ENCODE results near the gene NUBP1. TPM values are rescaled to one million over a fixed set of nuclear protein-coding genes. Genes with fewer than 3 reads are reported as not detected.

Gene NUBP1
- polyA plus RNA-seq, 2 of the 4 experiments (the other 2 are of a cell fraction), result 34.1 to 49.9 TPM

DNA sequence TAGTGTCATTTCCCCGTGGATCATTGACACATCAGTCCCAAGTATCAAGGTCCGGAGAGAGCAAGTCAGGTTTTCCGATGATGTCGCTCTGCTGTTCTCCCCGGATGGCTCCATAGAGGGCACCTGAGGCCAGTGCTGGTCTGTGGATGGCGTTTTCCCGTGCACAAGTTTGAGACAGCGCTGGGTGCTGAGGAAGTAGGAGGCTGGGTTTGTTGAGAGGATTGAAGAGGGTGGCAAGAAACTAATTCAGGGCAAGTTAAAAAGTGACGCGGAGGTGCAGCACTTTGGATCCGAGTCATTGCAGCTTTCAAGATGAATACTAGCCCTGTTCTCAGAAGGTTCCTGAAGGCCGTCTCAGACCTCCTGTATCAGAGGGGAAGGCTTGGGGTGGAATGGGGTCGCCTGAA lies 7.7 kb downstream of the NUBP1 start (continued):
- no peak for TF ChIP-seq ELK1 (IDR thresholded peaks at IDR 0.05; ENCODE audit: low read depth, low read length)
- TF ChIP-seq ZSCAN20 (CRISPR knock-in tag; IDR thresholded peaks at IDR 0.05), result no peak

DNA sequence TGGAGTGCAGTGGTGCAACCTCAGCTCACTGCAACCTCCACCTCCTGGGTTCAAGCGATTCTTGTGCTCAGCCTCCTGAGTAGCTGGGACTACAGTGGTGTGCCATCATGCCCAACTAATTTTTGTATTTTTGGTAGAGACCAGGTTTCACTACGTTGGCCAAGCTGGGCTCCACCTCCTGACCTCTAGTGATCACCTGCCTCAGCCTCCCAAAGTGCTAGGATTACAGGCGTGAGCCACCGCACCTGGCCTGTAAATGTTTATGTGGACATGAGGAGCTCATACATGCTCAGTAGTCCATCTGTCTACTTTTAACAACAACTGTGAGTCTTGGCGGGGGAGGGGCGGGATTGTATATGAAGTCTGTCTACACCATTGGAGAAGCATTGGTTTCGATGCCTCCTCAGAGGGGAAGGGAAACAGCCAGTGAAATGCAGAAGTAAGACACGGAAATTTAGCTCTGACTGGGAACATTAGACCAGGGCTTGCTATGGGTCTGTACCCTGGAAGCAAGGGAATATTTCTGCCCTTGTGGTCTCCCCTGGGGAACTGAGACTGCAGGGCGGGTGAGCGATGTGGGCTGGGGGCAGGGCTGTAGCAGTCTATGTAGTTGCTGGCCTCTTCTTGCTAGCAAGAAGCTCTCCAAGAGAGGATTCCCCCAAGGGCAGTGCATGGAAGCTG lies 9.3 kb downstream of the NUBP1 start:
- DNase-seq (ENCODE audit: low read depth in 1 of 2, low spot score in 1 of 2), result no peak
- POLR2A ChIA-PET, result interaction anchor here (1.2 kb wide), 1 partner anchor 9 kb away, joined by 8 read pairs; the partner anchor contains the start of gene NUBP1
- FAIRE-seq, result no peak
- Histone ChIP-seq H3K4me2 (no peak overlapping the region), H3K4me1 (peaks cover 8% of the 10 kb centered on the region; the same call in 1 of the 3 replicates), H3K4me3 (no peak overlapping the region), H3K9me3 (no peaks in the 10 kb centered on the region), H3K27ac (no peak overlapping the region)
- ATAC-seq, result no peak
- 93% methylated on average over 10 of the region's 10 CpGs for WGBS (ENCODE audit: missing lambda C conversion rate)
- CTCF ChIA-PET, result interaction anchor here (0.9 kb wide), 1 partner anchor 238 kb away, joined by 5 read pairs; no protein-coding TSS in a partner anchor
- TF ChIP-seq SMC3 (IDR thresholded peaks at IDR 0.05) (no peak), ZC3H11A (IDR thresholded peaks at IDR 0.05) (no peak), RAD21 (conservative IDR thresholded peaks at IDR 0.05 in 1 of 2, IDR thresholded peaks at IDR 0.05 in 1 of 2) (no peak), SREBF2 (IDR thresholded peaks at IDR 0.05) (no peak), ZSCAN20 (CRISPR knock-in tag; IDR thresholded peaks at IDR 0.05) (no peak), ESRRA (IDR thresholded peaks at IDR 0.05; ENCODE audit: borderline replicate concordance, low read length) (no peak), HOXB13 (CRISPR knock-in tag; IDR thresholded peaks at IDR 0.05; ENCODE audit: low read depth) (no peak), FOXS1 (CRISPR knock-in tag; IDR thresholded peaks at IDR 0.05) (no peak), HDAC2 (IDR thresholded peaks at IDR 0.05) (no peak), CEBPB (IDR thresholded peaks at IDR 0.05) (no peak), GATA3 (IDR thresholded peaks at IDR 0.05; ENCODE audit: borderline replicate concordance) (no peak), E2F6 (IDR thresholded peaks at IDR 0.05; ENCODE audit: borderline replicate concordance, low read depth) (no peak)

DNA sequence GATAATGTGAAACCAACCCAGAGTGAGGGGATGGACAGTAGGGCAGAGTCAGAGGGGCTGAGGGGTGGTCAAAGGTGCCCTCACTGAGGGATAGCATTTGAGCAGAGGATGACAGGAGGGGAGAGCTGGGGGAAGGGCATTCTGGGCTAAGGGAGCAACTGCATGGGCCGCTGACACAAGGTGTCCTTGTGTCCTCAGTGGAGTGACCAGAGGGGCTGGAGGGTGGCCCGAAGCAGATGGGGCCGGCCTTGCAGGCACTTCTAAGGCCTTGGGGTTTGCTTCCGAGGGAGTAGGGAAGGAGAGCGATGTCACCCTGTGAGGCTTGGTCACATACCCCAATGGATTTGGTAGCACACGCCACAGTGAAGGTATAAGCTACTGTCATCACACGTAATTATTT lies 10.0 kb downstream of the NUBP1 start:
- no peak overlapping the region for H3K4me3 ChIP-seq
- whole genome bisulfite sequencing (ENCODE audit: missing lambda C conversion rate), result 89% methylated on average over 7 of the region's 7 CpGs
- no peak overlapping the region for H3K4me2 ChIP-seq
- CTCF ChIA-PET, result no interaction called here
- TF ChIP-seq, protein P1, sequence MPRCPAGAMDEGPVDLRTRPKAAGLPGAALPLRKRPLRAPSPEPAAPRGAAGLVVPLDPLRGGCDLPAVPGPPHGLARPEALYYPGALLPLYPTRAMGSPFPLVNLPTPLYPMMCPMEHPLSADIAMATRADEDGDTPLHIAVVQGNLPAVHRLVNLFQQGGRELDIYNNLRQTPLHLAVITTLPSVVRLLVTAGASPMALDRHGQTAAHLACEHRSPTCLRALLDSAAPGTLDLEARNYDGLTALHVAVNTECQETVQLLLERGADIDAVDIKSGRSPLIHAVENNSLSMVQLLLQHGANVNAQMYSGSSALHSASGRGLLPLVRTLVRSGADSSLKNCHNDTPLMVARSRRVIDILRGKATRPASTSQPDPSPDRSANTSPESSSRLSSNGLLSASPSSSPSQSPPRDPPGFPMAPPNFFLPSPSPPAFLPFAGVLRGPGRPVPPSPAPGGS (IDR thresholded peaks at IDR 0.05), result no peak
- no peak for TF ChIP-seq HOXB13 (CRISPR knock-in tag; IDR thresholded peaks at IDR 0.05; ENCODE audit: low read depth)
- no peak for TF ChIP-seq CBX8 (IDR thresholded peaks at IDR 0.05)
- no peak for TF ChIP-seq JUN (IDR thresholded peaks at IDR 0.05)
- TF ChIP-seq, protein P2, sequence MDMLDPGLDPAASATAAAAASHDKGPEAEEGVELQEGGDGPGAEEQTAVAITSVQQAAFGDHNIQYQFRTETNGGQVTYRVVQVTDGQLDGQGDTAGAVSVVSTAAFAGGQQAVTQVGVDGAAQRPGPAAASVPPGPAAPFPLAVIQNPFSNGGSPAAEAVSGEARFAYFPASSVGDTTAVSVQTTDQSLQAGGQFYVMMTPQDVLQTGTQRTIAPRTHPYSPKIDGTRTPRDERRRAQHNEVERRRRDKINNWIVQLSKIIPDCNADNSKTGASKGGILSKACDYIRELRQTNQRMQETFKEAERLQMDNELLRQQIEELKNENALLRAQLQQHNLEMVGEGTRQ (IDR thresholded peaks at IDR 0.05), result no peak
- no peak for DNase-seq (ENCODE audit: low read depth in 1 of 2, low spot score in 1 of 2)
- H3K9me3 ChIP-seq, result no peaks in the 10 kb centered on the region
- POLR2A ChIA-PET, result interaction anchor here (1.2 kb wide), 1 partner anchor 10 kb away, joined by 8 read pairs; the partner anchor contains the start of gene NUBP1
- ATAC-seq, result no peak
- no peak for FAIRE-seq
- no peak overlapping the region for H3K27ac ChIP-seq
- H3K4me1 ChIP-seq, result peaks cover 8% of the 10 kb centered on the region; the same call in 1 of the 3 replicates

Data from A549 (cell line).